ENCODE data around the gene KIR2DL1.
"Not testable (repeated sequence)": the region's sequence is repeated elsewhere in the genome, so short reads cannot be mapped to it uniquely, and the experiment has no call there.

- TF ChIP-seq, protein P1, sequence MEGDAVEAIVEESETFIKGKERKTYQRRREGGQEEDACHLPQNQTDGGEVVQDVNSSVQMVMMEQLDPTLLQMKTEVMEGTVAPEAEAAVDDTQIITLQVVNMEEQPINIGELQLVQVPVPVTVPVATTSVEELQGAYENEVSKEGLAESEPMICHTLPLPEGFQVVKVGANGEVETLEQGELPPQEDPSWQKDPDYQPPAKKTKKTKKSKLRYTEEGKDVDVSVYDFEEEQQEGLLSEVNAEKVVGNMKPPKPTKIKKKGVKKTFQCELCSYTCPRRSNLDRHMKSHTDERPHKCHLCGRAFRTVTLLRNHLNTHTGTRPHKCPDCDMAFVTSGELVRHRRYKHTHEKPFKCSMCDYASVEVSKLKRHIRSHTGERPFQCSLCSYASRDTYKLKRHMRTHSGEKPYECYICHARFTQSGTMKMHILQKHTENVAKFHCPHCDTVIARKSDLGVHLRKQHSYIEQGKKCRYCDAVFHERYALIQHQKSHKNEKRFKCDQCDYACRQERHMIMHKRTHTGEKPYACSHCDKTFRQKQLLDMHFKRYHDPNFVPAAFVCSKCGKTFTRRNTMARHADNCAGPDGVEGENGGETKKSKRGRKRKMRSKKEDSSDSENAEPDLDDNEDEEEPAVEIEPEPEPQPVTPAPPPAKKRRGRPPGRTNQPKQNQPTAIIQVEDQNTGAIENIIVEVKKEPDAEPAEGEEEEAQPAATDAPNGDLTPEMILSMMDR (conservative IDR thresholded peaks at IDR 0.05 in 1 of 2, IDR thresholded peaks at IDR 0.05 in 1 of 2; ENCODE audit: low read depth in 1 of 2, low read length in 2 of 2) = not testable (repeated sequence)
- TF ChIP-seq EZH2 (IDR thresholded peaks at IDR 0.05; ENCODE audit: low read length, missing control alignments) = not testable (repeated sequence)
These were observed 918 bp downstream of the KIR2DL1 start for GRCh38 chr19:54770511-54770910.

Data from fibroblast of lung (primary cell).